Lung (tissue), 12 donors: ENCODE results near the gene CAMK2N1. TPM values are rescaled to one million over a fixed set of nuclear protein-coding genes. Genes with fewer than 3 reads are reported as not detected.

Experiments
- ATAC-seq: fragments of 200-7000 bp; cut with Tn5 transposase; one replicate; pipeline ENCODE4 v1.9.1; 2020; ENCODE audit warnings: moderate number of reproducible peaks; ENCODE audit not compliant: insufficient read depth, low FRiP score
- DNase-seq, 3 donors: peaks; one replicate each; pipeline ENCODE4 v3.0.0-alpha.2; 2013 to 2017
- H3K27ac ChIP-seq, 2 donors: one replicate each; pipeline ENCODE4 v1.5.1; 2013; ENCODE audit warnings: mild to moderate bottlenecking in 2 of 2, moderate library complexity in 2 of 2, control low read depth in 1 of 2, inconsistent platforms in 1 of 2, low read depth in 1 of 2, low read length in 1 of 2
- H3K27me3 ChIP-seq, 3 donors: one replicate each; pipeline ENCODE4 v1.5.1; 2013; ENCODE audit warnings: low read length in 2 of 3; ENCODE audit not compliant: control insufficient read depth in 3 of 3, insufficient read depth in 3 of 3
- H3K36me3 ChIP-seq, 4 donors: one replicate each; pipeline ENCODE4 v1.5.1; 2013; ENCODE audit warnings: low read length in 4 of 4, mild to moderate bottlenecking in 1 of 4, moderate library complexity in 1 of 4; ENCODE audit not compliant: control insufficient read depth in 4 of 4, insufficient read depth in 4 of 4
- H3K4me1 ChIP-seq, 5 donors: one replicate each; pipeline ENCODE4 v1.5.1; 2013; ENCODE audit warnings: low read length in 5 of 5, mild to moderate bottlenecking in 2 of 5, moderate library complexity in 1 of 5; ENCODE audit not compliant: control insufficient read depth in 5 of 5, insufficient read depth in 5 of 5
- H3K4me3 ChIP-seq: one replicate; pipeline ENCODE4 v1.5.1; 2013; ENCODE audit warnings: mild to moderate bottlenecking, control low read depth, moderate library complexity
- H3K9ac ChIP-seq, 2 donors: one replicate each; pipeline ENCODE4 v1.5.1; 2013; ENCODE audit warnings: low read length in 2 of 2, control low read depth in 1 of 2; ENCODE audit not compliant: insufficient read depth in 1 of 2
- H3K9me3 ChIP-seq, 4 donors: one replicate each; pipeline ENCODE4 v1.5.1; 2013; ENCODE audit warnings: low read length in 3 of 4, mild to moderate bottlenecking in 1 of 4, moderate library complexity in 1 of 4; ENCODE audit not compliant: control insufficient read depth in 4 of 4, insufficient read depth in 3 of 4
- CTCF ChIP-seq: IDR thresholded peaks from 2 replicates; pipeline ENCODE4 v1.5.1; 2012; ENCODE audit warnings: mild to moderate bottlenecking; ENCODE audit errors: control extremely low read depth, extremely low read depth
- WGBS, 2 donors: extraction: QIAGEN DNeasy Blood & Tissue Kit; methylation state at CpG; one replicate each; pipeline ENCODE4 v1.1.7; 2013; 5-methylcytosine and 5-hydroxymethylcytosine counted together
- polyA plus RNA-seq, 2 donors: library from polyadenylated mRNA; stranded (reverse); fragments of 200-250 nt; gene quantifications; one replicate each; pipeline ENCODE4 v1.2.1, GENCODE V29; 2013
- total RNA-seq, 2 donors: library from RNA; depleted of rRNA in 1 of 2; stranded (reverse); fragments of >200 nt in 1 of 2; gene quantifications; one replicate each; pipeline ENCODE4 v1.2.1, GENCODE V29; 2014 to 2021
- donor health status: control.
- donor health status: control.
- donor health status: Bipolar disorder and iron deficiency.
- donor health status: healthy.
- donor health status: DM: yes; HTN: yes; CAD: no.

The CAMK2N1 gene
- total and polyA plus RNA-seq, 4 donors = 6.5 to 44.3 (median 28.3) TPM

GRCh38 chr1:20487236-20487590 is 1.2 kb upstream of the CAMK2N1 start:
- Histone ChIP-seq H3K4me1 (peaks cover 0 to 19% (median 5%) of the 10 kb centered on the region in 5 donors), H3K4me3 (no peak overlapping the region), H3K9me3 (no peaks in the 10 kb centered on the region), H3K9ac (no peak overlapping the region), H3K36me3 (no peaks in the 10 kb centered on the region), H3K27ac (no peak overlapping the region), H3K27me3 (peaks cover 0 to 61% (median 0%) of the 10 kb centered on the region in 3 donors)
- TF ChIP-seq CTCF = no peak
- DNase-seq (no peak), ATAC-seq (no peak)
- 4 to 17% methylated on average over 4 of the region's 4 CpGs for WGBS, 2 donors

GRCh38 chr1:20486457-20487235 is 636 bp upstream of the CAMK2N1 start:
- no peak for TF ChIP-seq CTCF
- Histone ChIP-seq H3K4me3 (peak overlapping the region; percentile 7), H3K36me3 (no peaks in the 10 kb centered on the region), H3K4me1 (peaks cover 0 to 23% (median 5%) of the 10 kb centered on the region in 5 donors), H3K27ac (peak overlapping the region in 1 of 2 donors; percentile 81), H3K9me3 (no peaks in the 10 kb centered on the region), H3K9ac (peak overlapping the region in 1 of 2 donors; percentile 46), H3K27me3 (peaks cover 0 to 63% (median 0%) of the 10 kb centered on the region in 3 donors)
- peak; percentile 87 to 92 (median 90) for DNase-seq
- WGBS, 2 donors = 2 to 3% methylated on average over 40 to 51 of the region's 51 CpGs
- no peak for ATAC-seq

GRCh38 chr1:20484519-20485462 is 1.2 kb downstream of the CAMK2N1 start:
- Histone ChIP-seq H3K4me1 (peaks cover 0 to 42% (median 11%) of the 10 kb centered on the region in 5 donors), H3K9me3 (peaks cover 0 to 2% (median 0%) of the 10 kb centered on the region in 4 donors), H3K4me3 (peak overlapping the region; percentile 31), H3K27ac (peak overlapping the region in 1 of 2 donors; percentile 52), H3K36me3 (no peaks in the 10 kb centered on the region), H3K9ac (peak overlapping the region in 1 of 2 donors; percentile 74), H3K27me3 (peaks cover 0 to 57% (median 0%) of the 10 kb centered on the region in 3 donors)
- TF ChIP-seq CTCF = no peak
- DNase-seq = peak; percentile 49 to 64 (median 62)
- WGBS, 2 donors = 2% methylated on average over 80 to 89 of the region's 89 CpGs
- ATAC-seq = no peak
